Left kidney (tissue), 8 donors: ENCODE measurements around the gene RINL. TPM values are rescaled to one million over a fixed set of nuclear protein-coding genes. Genes with fewer than 3 reads are reported as not detected.

Experiments
- DNase-seq: peaks from one replicate; pipeline ENCODE4 v3.0.0-alpha.2; 2013
- long read RNA-seq, 8 donors: transcript quantifications; one replicate each; lab custom pipeline, GENCODE V29; 2026
- polyA plus RNA-seq: library from polyadenylated mRNA; unstranded; fragments of 120-200 nt; gene quantifications from one replicate; pipeline ENCODE4 v1.2.1, GENCODE V29; 2013; ENCODE audit not compliant: insufficient read length

The RINL gene, protein sequence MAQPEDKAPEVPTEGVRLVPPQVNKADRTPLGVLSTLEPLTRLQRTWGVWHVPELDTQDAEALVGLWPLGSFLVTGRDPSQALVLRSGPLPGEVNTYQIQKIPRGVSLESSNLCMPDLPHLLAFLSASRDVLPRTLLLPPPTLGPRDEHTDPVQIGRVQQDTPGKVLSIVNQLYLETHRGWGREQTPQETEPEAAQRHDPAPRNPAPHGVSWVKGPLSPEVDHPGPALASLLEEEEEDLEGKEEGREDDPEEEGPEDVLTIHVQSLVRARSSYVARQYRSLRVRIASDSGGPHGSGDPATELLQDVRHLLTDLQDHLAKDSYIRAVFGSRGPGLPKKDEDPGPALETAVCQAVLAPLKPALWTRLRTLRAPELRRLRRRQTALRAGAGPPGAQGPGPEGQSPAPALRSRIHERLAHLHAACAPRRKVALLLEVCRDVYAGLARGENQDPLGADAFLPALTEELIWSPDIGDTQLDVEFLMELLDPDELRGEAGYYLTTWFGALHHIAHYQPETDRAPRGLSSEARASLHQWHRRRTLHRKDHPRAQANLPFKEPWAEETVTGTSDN
- 7.4 TPM for polyA plus RNA-seq
- long read RNA-seq, donor 1, partial matches to known transcripts, result 0 of 3 reads
- long read RNA-seq, donor 1, other reads (novel, unspliced or antisense), result 0 of 3 reads
- long read RNA-seq, donor 2, partial matches to known transcripts, result 0 of 1 reads
- long read RNA-seq, donor 2, other reads (novel, unspliced or antisense), result 0 of 1 reads
- long read RNA-seq, donor 3, result 0 reads
- long read RNA-seq, donor 4, result 0 reads
- long read RNA-seq, donor 5, partial matches to known transcripts, result 0 of 2 reads
- long read RNA-seq, donor 5, other reads (novel, unspliced or antisense), result 0 of 2 reads
- long read RNA-seq, donor 6, partial matches to known transcripts, result 0 of 1 reads
- long read RNA-seq, donor 6, other reads (novel, unspliced or antisense), result 0 of 1 reads
- long read RNA-seq, donor 7, partial matches to known transcripts, result 0 of 4 reads
- long read RNA-seq, donor 7, other reads (novel, unspliced or antisense), result 0 of 4 reads
- long read RNA-seq, donor 8, partial matches to known transcripts, result 0 of 2 reads
- long read RNA-seq, donor 8, other reads (novel, unspliced or antisense), result 0 of 2 reads

DNA sequence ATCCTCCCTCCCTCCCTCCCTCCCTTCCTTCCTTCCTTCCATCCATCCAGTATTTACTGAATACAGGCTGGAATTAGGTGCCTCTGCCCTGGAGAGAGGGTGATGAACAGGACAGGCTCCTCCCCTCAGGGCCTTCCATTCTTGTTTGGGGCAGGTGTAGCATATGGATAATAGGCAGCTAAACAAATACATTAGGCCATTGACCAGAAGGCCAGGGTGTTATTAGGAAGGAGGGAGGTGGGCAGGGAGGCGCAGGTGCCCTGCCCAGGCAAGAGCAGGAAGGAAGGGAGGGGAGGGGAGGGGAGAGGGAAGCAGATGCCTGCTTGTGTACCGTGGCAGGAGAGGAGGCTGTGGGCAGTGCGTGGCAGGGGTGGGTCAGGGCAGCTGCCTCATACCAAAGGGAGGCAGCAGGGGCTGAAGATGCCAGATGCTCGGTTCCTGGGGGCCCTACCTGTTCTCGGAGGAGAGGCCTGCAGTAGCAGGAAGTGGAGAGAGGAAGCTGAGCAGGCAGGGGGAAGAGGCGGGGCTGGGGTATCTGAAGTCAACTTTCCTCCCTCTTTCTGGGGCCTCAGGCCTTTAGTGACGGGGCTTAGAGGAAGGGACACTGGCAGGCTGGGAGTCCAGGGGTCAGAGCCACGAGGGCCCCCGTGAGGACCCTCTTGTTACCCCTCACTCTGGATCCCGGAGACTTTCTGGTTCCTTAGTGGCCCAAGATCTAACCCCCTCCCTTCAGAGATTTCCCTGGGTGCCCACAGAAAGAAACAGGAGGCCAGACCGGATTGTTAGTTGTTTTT lies at the start of gene RINL:
RINL (minus strand) TSS at position 495 of the 794 bp plus-strand sequence. CDS start 1,533 bp downstream, outside the sequence.
- no peak for DNase-seq

GRCh38 chr19:38924388-38924787 lies 46.3 kb upstream of the RINL start:
- no peak for DNase-seq

GRCh38 chr19:38922482-38922881 lies 44.4 kb upstream of the RINL start:
- DNase-seq, result no peak

DNA sequence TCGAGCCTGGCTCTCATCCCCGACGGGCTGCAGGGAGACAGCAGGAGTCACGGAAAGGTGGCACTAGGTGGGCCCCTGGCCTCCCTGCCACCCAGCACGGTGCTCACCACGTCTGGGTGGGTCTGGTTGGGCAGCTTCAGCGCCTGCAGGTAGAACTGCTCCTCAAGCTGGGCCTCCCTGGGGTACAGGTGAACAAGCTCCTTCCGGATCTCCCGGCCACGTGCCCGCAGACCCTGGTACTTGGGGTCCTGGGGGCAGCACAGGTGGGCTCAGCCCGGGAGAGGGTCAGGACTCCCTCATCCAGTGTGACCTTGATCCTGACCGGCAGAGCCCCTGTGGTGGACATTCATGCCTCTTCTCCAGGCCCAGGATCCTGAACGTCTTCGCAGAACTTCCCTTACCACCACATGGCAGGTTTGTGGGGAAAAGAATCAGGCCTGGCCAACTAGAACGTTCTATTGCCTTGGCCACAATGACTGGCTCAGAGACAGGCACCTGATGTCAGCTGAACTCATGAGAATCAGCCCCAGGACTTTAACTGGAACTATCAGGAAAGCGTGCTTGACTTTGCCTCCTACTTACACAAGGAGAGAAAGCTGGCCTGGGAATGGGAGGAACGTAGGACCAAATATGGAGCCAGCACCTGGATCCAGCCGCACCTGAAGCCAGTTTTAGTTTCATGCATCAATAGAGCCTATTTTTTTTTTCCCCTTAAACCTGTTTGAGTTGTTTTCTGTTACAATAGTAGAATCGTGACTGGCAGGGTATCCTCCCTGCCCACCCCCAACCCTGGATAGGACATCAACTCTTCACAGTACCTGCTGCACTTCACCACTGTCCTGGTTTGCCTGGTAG lies 43.6 kb upstream of the RINL start:
- DNase-seq, result no peak

- no peak for DNase-seq
These were observed 42.7 kb upstream of the RINL start for GRCh38 chr19:38920602-38921419.

- no peak for DNase-seq
These were observed 41.9 kb upstream of the RINL start for GRCh38 chr19:38919837-38920601.

GRCh38 chr19:38918526-38918925 lies 40.5 kb upstream of the RINL start:
- no peak for DNase-seq

GRCh38 chr19:38917921-38918491 lies 39.9 kb upstream of the RINL start:
- DNase-seq, result no peak

- DNase-seq, result no peak
These were observed 39.4 kb upstream of the RINL start for GRCh38 chr19:38917516-38917915.

GRCh38 chr19:38915329-38916321 lies 37.5 kb upstream of the RINL start:
- DNase-seq, result no peak

GRCh38 chr19:38913958-38914357 lies 35.9 kb upstream of the RINL start:
- DNase-seq, result no peak

GRCh38 chr19:38912600-38913514 lies 34.8 kb upstream of the RINL start:
- no peak for DNase-seq

- DNase-seq, result no peak
These were observed 33.4 kb upstream of the RINL start for GRCh38 chr19:38911388-38912001.

DNA sequence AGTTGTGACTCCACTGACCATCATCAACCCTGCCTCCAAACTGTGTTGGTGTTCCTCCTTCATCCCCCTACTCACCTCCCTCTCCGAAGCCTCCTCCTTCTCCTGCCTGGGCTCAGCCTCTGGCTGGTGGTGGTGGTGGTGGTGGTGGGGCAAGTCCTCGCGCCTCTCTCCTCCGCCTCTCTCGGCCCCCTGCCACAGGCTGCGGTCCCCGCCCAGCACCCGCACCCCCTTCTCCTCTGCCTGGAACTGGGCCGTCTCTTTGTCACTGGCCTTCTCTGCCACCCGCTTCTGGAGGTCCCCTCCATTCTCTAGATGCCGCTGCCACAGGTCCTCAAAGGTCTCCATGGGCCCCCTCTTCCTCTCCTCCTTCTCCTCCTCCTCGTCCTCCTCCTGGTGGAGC lies 32.4 kb upstream of the RINL start:
- DNase-seq, result no peak

DNA sequence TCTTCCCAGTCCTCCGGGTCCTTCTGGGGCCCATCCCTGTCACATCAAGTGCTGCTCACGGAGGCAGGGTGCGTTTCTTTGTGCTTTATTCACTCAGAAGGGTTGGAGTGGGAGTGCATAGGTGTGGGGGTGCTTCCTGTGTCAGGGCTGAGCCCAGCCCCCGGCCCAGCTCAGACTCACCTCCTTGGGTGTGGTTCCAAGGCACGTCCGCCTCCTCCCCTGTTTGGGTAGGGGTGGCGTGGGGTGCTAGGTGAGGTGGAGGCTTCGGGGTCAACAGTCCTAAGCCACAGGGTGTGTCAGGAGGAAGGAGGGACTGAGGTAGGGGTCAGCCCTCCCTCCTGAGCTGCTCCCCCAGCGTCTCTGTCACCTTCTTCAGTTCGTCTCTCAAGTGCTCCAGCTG lies 30.8 kb upstream of the RINL start:
- no peak for DNase-seq

DNA sequence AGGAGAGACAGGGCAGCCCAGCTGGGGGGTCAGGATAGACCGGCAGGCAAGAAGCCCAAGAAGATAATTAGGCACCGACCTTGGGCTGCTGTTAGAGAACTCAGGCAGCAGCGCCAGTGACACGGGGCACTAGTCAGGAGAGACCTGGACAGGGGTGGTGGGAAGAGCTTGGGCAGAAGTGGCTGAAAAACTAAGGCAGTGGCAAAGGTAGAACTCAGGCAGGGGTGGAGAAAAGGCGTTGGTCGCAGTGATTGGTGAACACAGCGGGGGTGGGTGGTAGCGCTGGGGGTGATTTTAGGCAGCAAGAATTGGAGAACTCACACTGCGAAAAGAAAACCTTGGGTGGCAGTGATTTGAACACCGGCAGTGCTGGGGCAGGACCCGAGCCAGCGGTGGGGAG lies 29.6 kb upstream of the RINL start:
- no peak for DNase-seq
